ENCODE results near the gene TRMT2B. TPM values are rescaled to one million over a fixed set of nuclear protein-coding genes. Genes with fewer than 3 reads are reported as not detected.
A peak's percentile ranks its signal among the peaks of the same experiment; 100 is the strongest.
"Not testable (repeated sequence)": the region's sequence is repeated elsewhere in the genome, so short reads cannot be mapped to it uniquely, and the experiment has no call there.

Gene TRMT2B
- total and polyA plus RNA-seq, 8 donors = 5.3 to 33.5 (median 13.2) TPM

DNA sequence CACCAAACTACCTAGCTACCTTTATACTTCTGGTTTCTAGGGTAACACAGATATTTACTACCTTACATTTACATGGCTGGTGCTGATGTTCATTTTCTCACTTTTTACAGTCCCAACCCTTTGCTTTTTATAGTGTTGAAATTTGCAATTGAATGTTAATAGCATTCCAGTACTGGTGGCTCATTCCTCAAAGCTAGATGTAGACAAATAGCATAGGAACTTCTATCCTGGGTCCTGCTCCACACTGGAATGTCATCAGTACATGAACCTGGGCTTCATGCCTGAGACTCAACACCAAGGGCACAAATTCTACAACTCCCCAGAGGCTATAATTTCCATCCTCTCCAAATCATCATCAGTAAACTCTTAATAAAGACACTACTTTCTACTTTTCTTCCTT lies 10.3 kb upstream of the TRMT2B start:
- DNase-seq = no peak
- no peak for TF ChIP-seq POLR2AphosphoS5 (IDR thresholded peaks at IDR 0.05)
- TF ChIP-seq POLR2A (IDR thresholded peaks at IDR 0.05) = no peak
- TF ChIP-seq, protein P1, sequence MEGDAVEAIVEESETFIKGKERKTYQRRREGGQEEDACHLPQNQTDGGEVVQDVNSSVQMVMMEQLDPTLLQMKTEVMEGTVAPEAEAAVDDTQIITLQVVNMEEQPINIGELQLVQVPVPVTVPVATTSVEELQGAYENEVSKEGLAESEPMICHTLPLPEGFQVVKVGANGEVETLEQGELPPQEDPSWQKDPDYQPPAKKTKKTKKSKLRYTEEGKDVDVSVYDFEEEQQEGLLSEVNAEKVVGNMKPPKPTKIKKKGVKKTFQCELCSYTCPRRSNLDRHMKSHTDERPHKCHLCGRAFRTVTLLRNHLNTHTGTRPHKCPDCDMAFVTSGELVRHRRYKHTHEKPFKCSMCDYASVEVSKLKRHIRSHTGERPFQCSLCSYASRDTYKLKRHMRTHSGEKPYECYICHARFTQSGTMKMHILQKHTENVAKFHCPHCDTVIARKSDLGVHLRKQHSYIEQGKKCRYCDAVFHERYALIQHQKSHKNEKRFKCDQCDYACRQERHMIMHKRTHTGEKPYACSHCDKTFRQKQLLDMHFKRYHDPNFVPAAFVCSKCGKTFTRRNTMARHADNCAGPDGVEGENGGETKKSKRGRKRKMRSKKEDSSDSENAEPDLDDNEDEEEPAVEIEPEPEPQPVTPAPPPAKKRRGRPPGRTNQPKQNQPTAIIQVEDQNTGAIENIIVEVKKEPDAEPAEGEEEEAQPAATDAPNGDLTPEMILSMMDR (IDR thresholded peaks at IDR 0.05) = no peak
- TF ChIP-seq EP300 (IDR thresholded peaks at IDR 0.05) = no peak
- H3K4me1 ChIP-seq = no peaks in the 10 kb centered on the region
- H3K4me3 ChIP-seq = no peak overlapping the region
- H3K27me3 ChIP-seq = peaks cover 0 to 3% (median 0%) of the 10 kb centered on the region in 3 donors
- no peak overlapping the region for H3K27ac ChIP-seq
- no peaks in the 10 kb centered on the region for H3K9me3 ChIP-seq
- no peaks in the 10 kb centered on the region for H3K36me3 ChIP-seq
- intact Hi-C loops (cut with DNase I; ENCODE audit: low total_unique reads) = no loop called here

DNA sequence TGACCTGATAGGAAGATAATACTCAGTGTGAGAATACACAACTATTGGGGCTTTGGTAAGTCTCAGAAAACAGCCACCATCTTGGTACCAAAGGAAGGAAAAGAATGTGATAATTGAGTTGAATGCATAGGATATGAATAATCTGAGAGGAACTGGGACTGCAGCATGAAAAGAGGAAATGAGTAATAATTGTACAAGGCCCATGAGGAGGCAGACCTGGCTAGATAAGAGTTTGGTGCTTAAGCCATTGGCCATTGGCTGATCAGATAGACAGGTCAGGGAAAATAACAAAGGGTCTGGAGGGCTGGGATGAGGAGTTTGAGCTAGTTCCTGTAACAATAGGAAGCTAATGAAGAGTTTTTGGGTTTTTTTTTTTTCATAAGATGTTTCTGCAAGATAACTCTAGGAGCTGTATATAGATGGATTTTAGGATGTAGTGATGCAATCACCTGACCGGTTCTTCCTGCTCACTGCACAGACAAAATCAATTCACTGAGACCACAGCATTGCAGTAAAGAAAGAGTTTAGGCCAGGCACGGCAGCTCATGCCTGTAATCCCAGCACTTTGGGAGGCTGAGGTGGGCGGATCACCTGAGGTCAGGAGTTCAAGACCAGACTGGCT lies 5.3 kb upstream of the TRMT2B start:
- WGBS, 5 donors = 69 to 90% (median 78%) methylated on average over 3 of the region's 3 CpGs
- intact Hi-C loops (cut with DNase I; ENCODE audit: low total_unique reads) = no loop called here
- Histone ChIP-seq H3K27me3 (no peaks in the 10 kb centered on the region), H3K36me3 (no peaks in the 10 kb centered on the region), H3K4me3 (no peak overlapping the region), H3K9me3 (no peaks in the 10 kb centered on the region), H3K27ac (no peak overlapping the region), H3K4me1 (no peaks in the 10 kb centered on the region)
- DNase-seq = no peak
- TF ChIP-seq EP300 (IDR thresholded peaks at IDR 0.05) (no peak), POLR2AphosphoS5 (IDR thresholded peaks at IDR 0.05) (no peak), POLR2A (IDR thresholded peaks at IDR 0.05) (no peak)
- TF ChIP-seq, protein P1 (IDR thresholded peaks at IDR 0.05) = no peak

DNA sequence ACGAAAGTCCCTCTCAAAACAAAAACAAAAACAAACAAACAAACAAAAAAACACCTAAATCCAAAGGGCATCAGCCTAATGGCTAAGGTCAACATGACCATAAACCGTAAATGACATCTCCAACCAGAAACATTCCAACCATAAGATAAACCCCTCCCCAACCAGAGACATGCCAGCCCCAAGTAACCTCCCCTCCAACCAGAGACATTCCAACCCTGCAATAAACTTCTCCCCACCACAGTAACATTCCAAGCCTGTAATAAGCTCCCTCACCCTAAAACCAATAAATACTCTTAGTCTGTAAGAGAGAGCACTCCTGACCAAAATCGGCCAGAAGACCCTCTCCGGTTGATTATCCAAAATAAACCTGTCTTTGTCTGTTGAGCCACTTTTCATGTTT lies 4.6 kb upstream of the TRMT2B start:
- not testable (repeated sequence) for H3K27ac ChIP-seq

DNA sequence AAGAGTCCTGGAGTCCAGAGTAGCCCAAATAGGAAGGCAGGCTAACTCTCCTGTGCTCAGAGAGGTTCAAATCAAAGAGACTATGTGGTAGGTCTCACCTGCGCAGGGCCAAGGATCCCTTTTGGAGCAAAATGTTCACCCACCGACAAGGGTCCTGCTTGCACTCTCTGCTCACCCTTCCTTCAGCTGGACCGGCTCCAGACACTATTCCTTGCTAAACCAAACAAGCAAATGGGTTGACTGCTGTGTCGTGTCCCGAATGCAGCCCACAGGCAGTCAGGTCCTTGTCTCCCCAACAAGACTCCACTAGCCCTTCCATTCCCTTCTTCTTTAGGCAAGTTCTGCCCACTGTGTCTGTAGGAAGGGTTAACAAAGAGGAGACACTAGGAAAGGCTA lies 760 bp downstream of the TRMT2B start:
- Histone ChIP-seq H3K27me3 (peaks cover 0 to 3% (median 0%) of the 10 kb centered on the region in 3 donors), H3K27ac (peak overlapping the region; percentile 65 to 94 (median 92)), H3K9me3 (no peaks in the 10 kb centered on the region), H3K36me3 (no peaks in the 10 kb centered on the region), H3K4me3 (peak overlapping the region; percentile 50 to 58 (median 54)), H3K4me1 (peaks cover 0 to 13% (median 9%) of the 10 kb centered on the region in 4 donors)
- DNase-seq = no peak
- intact Hi-C loops (cut with DNase I; ENCODE audit: low total_unique reads) = no loop called here
- no peak for TF ChIP-seq POLR2A (IDR thresholded peaks at IDR 0.05)
- no peak for TF ChIP-seq EP300 (IDR thresholded peaks at IDR 0.05)
- TF ChIP-seq POLR2AphosphoS5 (IDR thresholded peaks at IDR 0.05) = no peak
- TF ChIP-seq, protein P1 (IDR thresholded peaks at IDR 0.05) = no peak
- WGBS, 5 donors = 0 to 62% (median 15%) methylated on average over 2 to 5 of the region's 5 CpGs

More for the DNA sequence above, 4.6 kb upstream of the TRMT2B start:
- H3K27me3 ChIP-seq; DNase-seq; H3K4me3 ChIP-seq; H3K36me3 ChIP-seq; intact Hi-C loops (cut with DNase I; ENCODE audit: low total_unique reads); H3K4me1 ChIP-seq; H3K9me3 ChIP-seq: not testable (repeated sequence)
- WGBS, 5 donors = 69 to 93% (median 92%) methylated on average over 4 of the region's 4 CpGs

DNA sequence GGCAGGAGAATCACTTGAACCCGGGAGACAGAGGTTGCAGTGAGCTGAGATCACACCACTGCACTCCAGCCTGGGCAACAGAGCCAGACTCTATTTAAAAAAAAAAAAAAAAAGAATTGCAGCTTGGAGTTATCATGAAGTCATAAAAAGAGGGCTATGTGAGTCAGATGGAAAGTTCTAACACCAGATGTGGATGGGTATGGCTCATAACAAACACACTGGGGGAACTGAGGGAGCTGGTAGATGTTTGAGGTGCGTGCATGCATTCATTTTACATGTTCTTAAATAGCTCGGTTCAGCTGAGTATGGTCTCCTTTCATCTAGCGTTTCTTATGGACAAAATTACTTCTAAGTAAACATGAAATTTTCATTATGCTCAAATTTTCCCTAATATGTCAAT lies 11.7 kb downstream of the TRMT2B start:
- no peaks in the 10 kb centered on the region for H3K4me1 ChIP-seq
- WGBS, 5 donors = 73 to 96% (median 84%) methylated on average over 4 of the region's 4 CpGs
- H3K36me3 ChIP-seq = peaks cover 0 to 70% (median 50%) of the 10 kb centered on the region in 4 donors
- no peak for TF ChIP-seq POLR2AphosphoS5 (IDR thresholded peaks at IDR 0.05)
- TF ChIP-seq EP300 (IDR thresholded peaks at IDR 0.05) = no peak
- TF ChIP-seq POLR2A (IDR thresholded peaks at IDR 0.05) = no peak
- TF ChIP-seq, protein P1 (IDR thresholded peaks at IDR 0.05) = no peak
- H3K27me3 ChIP-seq = no peaks in the 10 kb centered on the region
- no peak overlapping the region for H3K4me3 ChIP-seq
- intact Hi-C loops (cut with DNase I; ENCODE audit: low total_unique reads) = no loop called here
- DNase-seq = no peak
- no peak overlapping the region for H3K27ac ChIP-seq
- no peaks in the 10 kb centered on the region for H3K9me3 ChIP-seq
